GM12892 (cell line): Measurements from ENCODE around the gene GNB1.

Experiments used
- POLR2A ChIP-seq: IDR thresholded peaks from 2 replicates; pipeline ENCODE4 v1.6.1; 2011; ENCODE audit warnings: low read depth, low read length, control low read depth
- TAF1 ChIP-seq: IDR thresholded peaks from 2 replicates; pipeline ENCODE4 v1.6.1; 2011; ENCODE audit warnings: low read depth, mild to moderate bottlenecking, control low read depth, low read length, borderline replicate concordance

GRCh38 chr1:1910033-1910465 lies 19.2 kb upstream of the GNB1 start:
- TF ChIP-seq TAF1 (no peak), POLR2A (no peak)
